PFSK-1 (cell line): ENCODE measurements around the gene APLP2.

ENCODE experiments used
- POLR2AphosphoS5 ChIP-seq: IDR thresholded peaks from 2 replicates; pipeline ENCODE4 v1.6.1; 2012; ENCODE audit warnings: low read depth, mild to moderate bottlenecking, control low read depth, low read length, moderate library complexity
- SIN3A ChIP-seq: IDR thresholded peaks from 2 replicates; pipeline ENCODE4 v1.6.1; 2012; ENCODE audit warnings: mild to moderate bottlenecking, low read length, moderate library complexity, borderline replicate concordance; ENCODE audit not compliant: insufficient read depth
- TAF1 ChIP-seq: IDR thresholded peaks from 2 replicates; pipeline ENCODE4 v1.6.1; 2012; ENCODE audit warnings: low read length, control low read depth, borderline replicate concordance; ENCODE audit not compliant: insufficient read depth
- TF ChIP-seq, protein P1 (sequence below), 2 experiments: IDR thresholded peaks; 2 replicates each; pipeline versions ENCODE4 v1.6.1 to v1.8.0; 2011 to 2012; ENCODE audit warnings: low read depth in 2 of 2, low read length in 2 of 2, control low read depth in 1 of 2, inconsistent platforms in 1 of 2, mild to moderate bottlenecking in 1 of 2, moderate library complexity in 1 of 2; ENCODE audit not compliant: insufficient read depth in 1 of 2

DNA sequence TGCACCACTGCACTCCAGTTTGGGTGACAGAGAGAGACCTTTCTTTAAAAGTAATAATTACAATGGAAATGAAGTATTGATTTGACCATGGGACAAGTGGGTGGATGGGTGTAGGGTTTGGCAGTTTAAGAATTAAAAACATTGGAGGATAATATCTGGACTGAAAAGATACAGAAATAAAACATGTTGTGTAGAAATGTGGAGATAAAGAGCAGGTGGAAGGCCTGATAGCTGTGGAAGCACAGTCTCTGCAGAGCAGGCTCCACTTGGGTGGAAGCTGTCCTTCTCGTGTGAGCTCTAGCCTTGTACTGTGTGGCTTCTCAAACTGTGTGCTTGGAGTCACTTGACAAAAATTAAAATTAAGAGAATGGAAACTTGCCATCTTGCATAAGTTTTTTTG is 25.6 kb downstream of the APLP2 start:
- TF ChIP-seq TAF1 (no peak), POLR2AphosphoS5 (no peak), SIN3A (no peak)
- TF ChIP-seq, protein P1, sequence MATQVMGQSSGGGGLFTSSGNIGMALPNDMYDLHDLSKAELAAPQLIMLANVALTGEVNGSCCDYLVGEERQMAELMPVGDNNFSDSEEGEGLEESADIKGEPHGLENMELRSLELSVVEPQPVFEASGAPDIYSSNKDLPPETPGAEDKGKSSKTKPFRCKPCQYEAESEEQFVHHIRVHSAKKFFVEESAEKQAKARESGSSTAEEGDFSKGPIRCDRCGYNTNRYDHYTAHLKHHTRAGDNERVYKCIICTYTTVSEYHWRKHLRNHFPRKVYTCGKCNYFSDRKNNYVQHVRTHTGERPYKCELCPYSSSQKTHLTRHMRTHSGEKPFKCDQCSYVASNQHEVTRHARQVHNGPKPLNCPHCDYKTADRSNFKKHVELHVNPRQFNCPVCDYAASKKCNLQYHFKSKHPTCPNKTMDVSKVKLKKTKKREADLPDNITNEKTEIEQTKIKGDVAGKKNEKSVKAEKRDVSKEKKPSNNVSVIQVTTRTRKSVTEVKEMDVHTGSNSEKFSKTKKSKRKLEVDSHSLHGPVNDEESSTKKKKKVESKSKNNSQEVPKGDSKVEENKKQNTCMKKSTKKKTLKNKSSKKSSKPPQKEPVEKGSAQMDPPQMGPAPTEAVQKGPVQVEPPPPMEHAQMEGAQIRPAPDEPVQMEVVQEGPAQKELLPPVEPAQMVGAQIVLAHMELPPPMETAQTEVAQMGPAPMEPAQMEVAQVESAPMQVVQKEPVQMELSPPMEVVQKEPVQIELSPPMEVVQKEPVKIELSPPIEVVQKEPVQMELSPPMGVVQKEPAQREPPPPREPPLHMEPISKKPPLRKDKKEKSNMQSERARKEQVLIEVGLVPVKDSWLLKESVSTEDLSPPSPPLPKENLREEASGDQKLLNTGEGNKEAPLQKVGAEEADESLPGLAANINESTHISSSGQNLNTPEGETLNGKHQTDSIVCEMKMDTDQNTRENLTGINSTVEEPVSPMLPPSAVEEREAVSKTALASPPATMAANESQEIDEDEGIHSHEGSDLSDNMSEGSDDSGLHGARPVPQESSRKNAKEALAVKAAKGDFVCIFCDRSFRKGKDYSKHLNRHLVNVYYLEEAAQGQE (IDR thresholded peaks at IDR 0.05; ENCODE audit: insufficient read depth in 1 of 2, low read depth in 2 of 2, low read length in 2 of 2): no peak
